HepG2 (cell line): ENCODE results near the gene RSKR. TPM values are rescaled to one million over a fixed set of nuclear protein-coding genes. Genes with fewer than 3 reads are reported as not detected.
"Not testable (repeated sequence)": the region's sequence is repeated elsewhere in the genome, so short reads cannot be mapped to it uniquely, and the experiment has no call there.

Source experiments
- ATAC-seq: fragments of 200-7000 bp; cut with Tn5 transposase; 3 replicates; pipeline ENCODE4 v1.9.1; 2020; ENCODE audit warnings: mild to moderate bottlenecking, moderate library complexity
- BruUV-seq: library from RNA; stranded (reverse); fragments of 400-500 nt; replicated peaks from 2 replicates; lab custom pipeline; 2021; lab: Mats Ljungman, UMichigan
- CTCF ChIA-PET: fragments of 300-600 bp; formaldehyde crosslinking; extraction: SDS; loops from one replicate; lab custom pipeline; 2021; ENCODE audit warnings: low total read pairs, inconsistent platforms, low intra/inter-chr PET ratio; lab: Yijun Ruan, JAX
- POLR2A ChIA-PET: fragments of 350-600 bp; sonication (Branson Sonifier 250); formaldehyde crosslinking; loops from one replicate; lab custom pipeline; 2020; ENCODE audit warnings: antibody characterized with exemption, inconsistent platforms; lab: Yijun Ruan, JAX
- DNase-seq: peaks from one replicate; pipeline ENCODE4 v3.0.0-alpha.2; 2015; ENCODE audit warnings: low spot score
- FAIRE-seq: peaks from 3 replicates; lab custom pipeline; 2011; peaks lifted over from hg19 to GRCh38; lab: Jason Lieb, UNC
- H2AFZ ChIP-seq: one replicate; pipeline ENCODE4 v1.6.1; 2011; ENCODE audit warnings: low read length, inconsistent platforms
- H3K27ac ChIP-seq: fragments of 300-600 bp; 3 replicates; pipeline ENCODE4 v1.8.0; 2011; ENCODE audit warnings: mixed run types, mild to moderate bottlenecking, mixed read lengths, low read length, inconsistent platforms; ENCODE audit not compliant: insufficient read depth; ENCODE audit errors: extremely low read length
- H3K27me3 ChIP-seq, 2 experiments: fragments of 200-600 bp in 1 of 2; 2 replicates in 1 of 2; 3 replicates in 1 of 2; pipeline versions ENCODE4 v1.6.0 to v1.8.0; 2011; ENCODE audit warnings: low read length in 2 of 2, mild to moderate bottlenecking in 2 of 2, moderate library complexity in 2 of 2, inconsistent platforms in 1 of 2; ENCODE audit not compliant: insufficient read depth in 2 of 2, control insufficient read depth in 1 of 2
- H3K36me3 ChIP-seq, 2 experiments: fragments of 200-600 bp in 1 of 2; replicated peaks in 1 of 2; 2 replicates in 1 of 2; 3 replicates in 1 of 2; pipeline versions ENCODE4 v1.5.1 to v1.8.0; 2011; ENCODE audit warnings: low read length in 2 of 2, inconsistent platforms in 1 of 2; ENCODE audit not compliant: insufficient read depth in 2 of 2, control insufficient read depth in 1 of 2
- H3K4me1 ChIP-seq: 2 replicates; pipeline ENCODE4 v1.5.1; 2012; ENCODE audit warnings: low read length, inconsistent platforms; ENCODE audit not compliant: insufficient read depth
- H3K4me2 ChIP-seq: 2 replicates; pipeline ENCODE4 v1.6.0; 2011; ENCODE audit warnings: low read depth, low read length, inconsistent platforms
- H3K4me3 ChIP-seq, 3 experiments: fragments of 200-600 bp in 1 of 3; sonication (generic), shearing (Covaris generic) in 1 of 3; replicated peaks in 1 of 3; 2 replicates each; pipeline ENCODE4 v1.5.1; 2011 to 2016; ENCODE audit warnings: low read length in 3 of 3, inconsistent platforms in 2 of 3, low read depth in 2 of 3, mild to moderate bottlenecking in 2 of 3, control low read depth in 1 of 3, mixed read lengths in 1 of 3; ENCODE audit not compliant: insufficient read depth in 1 of 3
- H3K79me2 ChIP-seq: one replicate; pipeline ENCODE4 v1.6.1; 2011; ENCODE audit warnings: low read length, inconsistent platforms; ENCODE audit not compliant: insufficient read depth
- H3K9ac ChIP-seq: 2 replicates; pipeline ENCODE4 v1.6.0; 2011; ENCODE audit warnings: mild to moderate bottlenecking, low read depth, low read length, inconsistent platforms; ENCODE audit not compliant: insufficient read depth
- H3K9me3 ChIP-seq: 2 replicates; pipeline ENCODE4 v1.5.1; 2012; ENCODE audit warnings: mild to moderate bottlenecking, low read length
- H4K20me1 ChIP-seq: 2 replicates; pipeline ENCODE4 v1.6.0; 2011; ENCODE audit warnings: inconsistent platforms, mild to moderate bottlenecking, low read length, moderate library complexity; ENCODE audit not compliant: insufficient read depth
- ARID5B ChIP-seq: IDR thresholded peaks from 2 replicates; pipeline ENCODE4 v1.4.0; 2020; ENCODE audit warnings: mild to moderate bottlenecking, missing genetic modification reagents
- GATAD2A ChIP-seq: IDR thresholded peaks from 2 replicates; pipeline ENCODE4 v1.6.1; 2016
- NR2F6 ChIP-seq, 2 experiments: IDR thresholded peaks; 2 replicates each; pipeline ENCODE4 v1.6.1; 2016; ENCODE audit warnings: antibody characterized with exemption in 1 of 2, mild to moderate bottlenecking in 1 of 2
- PITX1 ChIP-seq: sonication (generic); formaldehyde crosslinking; IDR thresholded peaks from 2 replicates; pipeline ENCODE4 v1.5.1; 2020; ENCODE audit warnings: mild to moderate bottlenecking, missing genetic modification reagents
- SOX13 ChIP-seq, 3 experiments: fragments of 450-650 bp in 1 of 3; sonication (generic) in 1 of 3; formaldehyde crosslinking in 1 of 3; IDR thresholded peaks in 2 of 3; conservative IDR thresholded peaks in 1 of 3; 2 replicates each; pipeline versions ENCODE4 v1.5.0 to v1.6.1; 2016 to 2020; ENCODE audit warnings: antibody characterized with exemption in 1 of 3, mild to moderate bottlenecking in 1 of 3, missing compliant biosample characterization in 1 of 3, missing genetic modification reagents in 1 of 3, moderate library complexity in 1 of 3
- SOX5 ChIP-seq: IDR thresholded peaks from 2 replicates; pipeline ENCODE4 v1.6.1; 2016; ENCODE audit warnings: borderline replicate concordance
- SOX6 ChIP-seq, 2 experiments: fragments of 450-650 bp in 1 of 2; sonication (generic) in 1 of 2; formaldehyde crosslinking in 1 of 2; IDR thresholded peaks; 2 replicates each; pipeline versions ENCODE4 v1.4.0 to v1.6.1; 2017 to 2020; ENCODE audit warnings: antibody characterized with exemption in 1 of 2, mild to moderate bottlenecking in 1 of 2, missing genetic modification reagents in 1 of 2
- ZNF652 ChIP-seq: IDR thresholded peaks from 2 replicates; pipeline ENCODE4 v1.6.1; 2016; ENCODE audit warnings: low read depth, borderline replicate concordance
- WGBS: methylation state at CpG from one replicate; pipeline ENCODE4 v1.1.6; 2017; ENCODE audit warnings: low lambda C conversion rate; 5-methylcytosine and 5-hydroxymethylcytosine counted together
- in situ Hi-C: cut with HindIII; loops from 2 replicates; pipeline ENCODE4 v1.10.0; 2017; ENCODE audit warnings: low pct_unique_long_range_greater_than_20kb; ENCODE audit not compliant: extremely low pct_ligation_motif_present
- intact Hi-C: fragments of 100-400 bp; cut with micrococcal nuclease; formaldehyde crosslinking; loops from one replicate; pipeline ENCODE4 v1.10.0; 2022; ENCODE audit not compliant: unreplicated experiment
- polyA plus RNA-seq, 8 experiments: library from polyadenylated mRNA; depleted of rRNA in 3 of 8; stranded (reverse) in 7 of 8; unstranded in 1 of 8; fragments of >200 nt; fragmentation: Illumina TruSeq in 4 of 8; extraction: Trizol in 4 of 8; gene quantifications; 2 replicates each; pipeline versions ENCODE4 v1.2.1 to v1.2.3, GENCODE V29; 2011 to 2016; ENCODE audit warnings: low read depth in 4 of 8, missing spikeins in 1 of 8, mixed read lengths in 1 of 8; ENCODE audit not compliant: insufficient read depth in 1 of 8
- total RNA-seq, 5 experiments: library from RNA; depleted of rRNA; stranded (reverse); fragments of >200 nt; fragmentation: Illumina TruSeq; extraction: Trizol; gene quantifications; 2 replicates each; pipeline ENCODE4 v1.2.3, GENCODE V29; 2016; ENCODE audit warnings: low read depth in 1 of 5

RSKR gene
- total and polyA plus RNA-seq, 2 of the 13 experiments (the other 11 are each of a cell fraction or from before 2014, with no cell fraction given) = 5.0 to 10.4 TPM

DNA sequence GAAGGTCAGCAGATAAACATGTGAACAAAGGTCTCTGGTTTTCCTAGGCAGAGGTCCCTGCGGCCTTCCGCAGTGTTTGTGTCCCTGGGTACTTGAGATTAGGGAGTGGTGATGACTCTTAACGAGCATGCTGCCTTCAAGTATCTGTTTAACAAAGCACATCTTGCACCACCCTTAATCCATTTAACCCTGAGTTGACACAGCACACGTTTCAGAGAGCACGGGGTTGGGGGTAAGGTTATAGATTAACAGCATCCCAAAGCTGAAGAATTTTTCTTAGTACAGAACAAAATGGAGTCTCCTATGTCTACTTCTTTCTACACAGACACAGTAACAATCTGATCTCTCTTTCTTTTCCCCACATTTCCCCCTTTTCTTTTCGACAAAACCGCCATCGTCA is 44.4 kb upstream of the RSKR start:
- ATAC-seq; H3K27me3 ChIP-seq; BruUV-seq; H3K9ac ChIP-seq; H3K36me3 ChIP-seq; CTCF ChIA-PET; H3K4me3 ChIP-seq; FAIRE-seq; DNase-seq; H3K9me3 ChIP-seq; H2AFZ ChIP-seq; H4K20me1 ChIP-seq; H3K4me2 ChIP-seq; intact Hi-C loops; in situ Hi-C loops; TF ChIP-seq NR2F6 (CRISPR knock-in tag; IDR thresholded peaks at IDR 0.05); SOX6 (IDR thresholded peaks at IDR 0.05); SOX13 (IDR thresholded peaks at IDR 0.05): not testable (repeated sequence)
- TF ChIP-seq ARID5B (CRISPR knock-in tag) = peak; percentile 26; the same call in 1 of the 2 replicates
- peak; percentile 49; the same call in 1 of the 2 replicates for TF ChIP-seq PITX1 (CRISPR knock-in tag)
- 0 out of 2 replicates have a peak, but pooled peaks have one; percentile 9 for TF ChIP-seq SOX5
- peak; percentile 27; the same call in 1 of the 2 replicates for TF ChIP-seq GATAD2A (CRISPR knock-in tag)
- peak; percentile 75 for TF ChIP-seq ZNF652 (CRISPR knock-in tag)
- peak; percentile 13; the same call in 1 of the 2 replicates for TF ChIP-seq NR2F6 (IDR thresholded peaks at IDR 0.05)
- TF ChIP-seq SOX6 (CRISPR knock-in tag; IDR thresholded peaks at IDR 0.05) = peak; percentile 32; the same call in 1 of the 2 replicates
- peak in 1 of 2 experiments; percentile 62; a peak in 2 of 4 replicates for TF ChIP-seq SOX13 (CRISPR knock-in tag; conservative IDR thresholded peaks at IDR 0.05 in 1 of 2, IDR thresholded peaks at IDR 0.05 in 1 of 2)
- H3K27ac ChIP-seq = peak overlapping the region; percentile 64
- H3K4me1 ChIP-seq = peaks cover 25% of the 10 kb centered on the region
- WGBS = 35% methylated on average over 8 of the region's 8 CpGs
- POLR2A ChIA-PET = interaction anchor here (1.0 to 1.7 kb wide), 4 partner anchors 11 to 87 kb away, joined by 4 to 14 read pairs (median 8); partner anchors contain the start of genes BLTP2 and RPL23A
- H3K79me2 ChIP-seq = peaks cover 41% of the 10 kb centered on the region
